Sigmoid colon (tissue), 4 donors: ENCODE measurements around the gene OR2M2.

Experiments used
- EP300 ChIP-seq, 4 donors: sonication (generic); formaldehyde crosslinking; IDR thresholded peaks; one replicate each; pipeline ENCODE4 v1.6.1; 2017; ENCODE audit warnings: antibody characterized with exemption in 4 of 4
- POLR2A ChIP-seq, 2 donors: fragments of 450-650 bp; IDR thresholded peaks; one replicate each; pipeline ENCODE4 v1.6.1; 2016; ENCODE audit warnings: antibody characterized with exemption in 2 of 2, mild to moderate bottlenecking in 2 of 2, moderate library complexity in 2 of 2
- POLR2AphosphoS5 ChIP-seq, 4 donors: sonication (generic); formaldehyde crosslinking; IDR thresholded peaks; one replicate each; pipeline ENCODE4 v1.6.1; 2017; ENCODE audit warnings: antibody characterized with exemption in 4 of 4
- TF ChIP-seq, protein P1 (sequence below), 4 experiments: fragments of 450-650 bp in 3 of 4; fragments of 200-600 bp in 1 of 4; IDR thresholded peaks; one replicate each; pipeline ENCODE4 v1.5.1; 2016 to 2019; ENCODE audit warnings: antibody characterized with exemption in 4 of 4, mild to moderate bottlenecking in 3 of 4, moderate library complexity in 2 of 4

DNA sequence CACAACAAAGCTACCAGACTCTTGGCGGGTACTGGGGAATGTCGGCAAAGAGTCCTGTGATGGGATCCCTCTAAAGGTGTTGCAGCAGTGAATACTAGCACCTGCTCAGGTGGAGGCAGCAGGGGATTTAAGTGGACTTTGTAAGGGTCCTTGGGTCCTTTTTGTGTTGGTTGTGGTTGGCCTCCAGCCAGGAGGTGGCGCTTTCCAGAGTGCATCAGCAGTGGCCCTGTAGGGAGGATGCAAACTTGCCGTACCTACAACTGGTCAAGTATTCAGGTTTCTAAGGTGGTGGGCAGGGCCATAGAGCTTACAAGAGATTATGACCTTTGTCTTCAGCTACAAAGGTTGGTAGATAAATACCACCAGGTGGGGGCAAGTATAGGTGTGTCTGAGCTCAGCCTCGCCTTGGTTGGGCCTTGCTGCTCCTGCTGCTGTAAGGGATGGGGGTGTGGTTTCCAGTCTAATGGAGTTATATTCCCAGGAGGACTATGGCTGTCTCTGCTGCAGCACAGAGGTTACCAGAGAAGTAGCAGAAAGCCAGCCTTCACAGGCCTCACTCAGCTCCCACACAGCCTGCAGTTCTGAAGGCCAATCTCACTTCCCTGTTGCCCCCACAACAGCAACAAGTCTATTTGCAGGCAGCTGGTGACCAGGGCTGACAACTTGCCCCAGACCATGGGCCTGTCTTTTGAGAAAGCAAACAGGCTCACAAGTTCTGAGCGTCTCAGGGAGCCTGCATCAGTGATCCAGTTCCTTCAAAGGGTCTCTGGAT is 22.4 kb upstream of the OR2M2 start:
- no peak for TF ChIP-seq POLR2AphosphoS5 (IDR thresholded peaks at IDR 0.05)
- TF ChIP-seq, protein P1, sequence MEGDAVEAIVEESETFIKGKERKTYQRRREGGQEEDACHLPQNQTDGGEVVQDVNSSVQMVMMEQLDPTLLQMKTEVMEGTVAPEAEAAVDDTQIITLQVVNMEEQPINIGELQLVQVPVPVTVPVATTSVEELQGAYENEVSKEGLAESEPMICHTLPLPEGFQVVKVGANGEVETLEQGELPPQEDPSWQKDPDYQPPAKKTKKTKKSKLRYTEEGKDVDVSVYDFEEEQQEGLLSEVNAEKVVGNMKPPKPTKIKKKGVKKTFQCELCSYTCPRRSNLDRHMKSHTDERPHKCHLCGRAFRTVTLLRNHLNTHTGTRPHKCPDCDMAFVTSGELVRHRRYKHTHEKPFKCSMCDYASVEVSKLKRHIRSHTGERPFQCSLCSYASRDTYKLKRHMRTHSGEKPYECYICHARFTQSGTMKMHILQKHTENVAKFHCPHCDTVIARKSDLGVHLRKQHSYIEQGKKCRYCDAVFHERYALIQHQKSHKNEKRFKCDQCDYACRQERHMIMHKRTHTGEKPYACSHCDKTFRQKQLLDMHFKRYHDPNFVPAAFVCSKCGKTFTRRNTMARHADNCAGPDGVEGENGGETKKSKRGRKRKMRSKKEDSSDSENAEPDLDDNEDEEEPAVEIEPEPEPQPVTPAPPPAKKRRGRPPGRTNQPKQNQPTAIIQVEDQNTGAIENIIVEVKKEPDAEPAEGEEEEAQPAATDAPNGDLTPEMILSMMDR (IDR thresholded peaks at IDR 0.05), result no peak
- TF ChIP-seq POLR2A (IDR thresholded peaks at IDR 0.05), result no peak
- TF ChIP-seq EP300 (IDR thresholded peaks at IDR 0.05), result no peak
